OCI-LY7 (cell line): ENCODE measurements around the gene HAAO. TPM values are rescaled to one million over a fixed set of nuclear protein-coding genes. Genes with fewer than 3 reads are reported as not detected.

Experiments used
- BruUV-seq: library from RNA; stranded (reverse); fragments of 400-500 nt; replicated peaks from 2 replicates; lab custom pipeline; 2021; lab: Mats Ljungman, UMichigan
- CTCF ChIA-PET: fragments of 300-600 bp; sonication (Branson Sonifier 250); formaldehyde crosslinking; loops from one replicate; lab custom pipeline; 2022; ENCODE audit warnings: antibody characterized with exemption; ENCODE audit not compliant: unreplicated experiment; lab: Charles Lee
- POLR2A ChIA-PET: fragments of 300-600 bp; sonication (Branson Sonifier 250); formaldehyde crosslinking; loops from one replicate; lab custom pipeline; 2022; ENCODE audit warnings: antibody characterized with exemption; lab: Charles Lee
- DNase-seq: peaks from one replicate; pipeline ENCODE4 v3.0.0-alpha.2; 2015; ENCODE audit warnings: low spot score
- H2AFZ ChIP-seq: fragments of 200-600 bp; sonication (generic), shearing (Covaris generic); 2 replicates; pipeline ENCODE4 v1.6.1; 2014; ENCODE audit warnings: mild to moderate bottlenecking, antibody characterized with exemption, low read length, moderate library complexity
- H3K27ac ChIP-seq: fragments of 200-600 bp; sonication (generic); 2 replicates; pipeline ENCODE4 v1.5.1; 2014; ENCODE audit warnings: mixed run types, low read depth, mild to moderate bottlenecking, moderate library complexity, low read length, inconsistent platforms; ENCODE audit not compliant: poor library complexity, severe bottlenecking
- H3K36me3 ChIP-seq: fragments of 200-600 bp; sonication (generic); 2 replicates; pipeline ENCODE4 v1.6.1; 2014; ENCODE audit warnings: mild to moderate bottlenecking, antibody characterized with exemption, low read length, moderate library complexity, mixed read lengths; ENCODE audit not compliant: insufficient read depth
- H3K4me1 ChIP-seq: fragments of 200-600 bp; sonication (generic); 2 replicates; pipeline ENCODE4 v1.5.1; 2014; ENCODE audit warnings: mild to moderate bottlenecking, low read length; ENCODE audit not compliant: insufficient read depth, poor library complexity, severe bottlenecking
- H3K4me2 ChIP-seq: fragments of 200-600 bp; sonication (generic); 2 replicates; pipeline ENCODE4 v1.6.1; 2014; ENCODE audit warnings: mild to moderate bottlenecking, low read length
- H3K4me3 ChIP-seq: fragments of 200-600 bp; sonication (generic); 2 replicates; pipeline ENCODE4 v1.5.1; 2014; ENCODE audit warnings: mild to moderate bottlenecking, low read depth, low read length; ENCODE audit not compliant: poor library complexity, severe bottlenecking
- H3K79me2 ChIP-seq: fragments of 200-600 bp; sonication (generic); 2 replicates; pipeline ENCODE4 v1.6.1; 2016; ENCODE audit warnings: low read depth, mild to moderate bottlenecking, low read length, moderate library complexity, mixed read lengths; ENCODE audit not compliant: insufficient read depth
- H3K9me2 ChIP-seq: fragments of 200-600 bp; sonication (generic); 2 replicates; pipeline ENCODE4 v1.6.1; 2016; ENCODE audit warnings: mild to moderate bottlenecking, low read length, mixed read lengths; ENCODE audit not compliant: insufficient read depth
- H3K9me3 ChIP-seq: fragments of 200-600 bp; sonication (generic); 2 replicates; pipeline ENCODE4 v1.6.1; 2014; ENCODE audit warnings: mild to moderate bottlenecking, mixed run types, low read length, mixed read lengths
- H4K20me1 ChIP-seq: fragments of 200-600 bp; sonication (generic); 2 replicates; pipeline ENCODE4 v1.6.1; 2014; ENCODE audit warnings: mild to moderate bottlenecking, antibody characterized with exemption, low read length, moderate library complexity, mixed read lengths; ENCODE audit not compliant: insufficient read depth
- CTCF ChIP-seq: fragments of 200-600 bp; sonication (generic); conservative IDR thresholded peaks from 2 replicates; pipeline ENCODE4 v1.5.1; 2014; ENCODE audit warnings: mild to moderate bottlenecking, antibody characterized with exemption, low read length, moderate library complexity, mixed read lengths
- EZH2phosphoT487 ChIP-seq: fragments of 200-600 bp; sonication (generic); IDR thresholded peaks from 2 replicates; pipeline ENCODE4 v1.6.1; 2018; ENCODE audit warnings: low read depth, borderline replicate concordance, mild to moderate bottlenecking, mixed run types, antibody characterized with exemption, low read length, moderate library complexity, mixed read lengths
- intact Hi-C: fragments of 100-400 bp; cut with micrococcal nuclease; formaldehyde crosslinking; loops from one replicate; pipeline ENCODE4 v1.10.0; 2022; ENCODE audit not compliant: unreplicated experiment
- total RNA-seq, 2 experiments: library from RNA; depleted of rRNA in 1 of 2; stranded (reverse); fragments of >200 nt in 1 of 2; shearing (Covaris generic) in 1 of 2; gene quantifications; 2 replicates each; pipeline ENCODE4 v1.2.3, GENCODE V29; 2014 to 2022

HAAO gene
- total RNA-seq, 2 experiments from 2014 or later, result not detected

GRCh38 chr2:42802150-42802549 lies 9.8 kb upstream of the HAAO start:
- Histone ChIP-seq H3K79me2 (no peaks in the 10 kb centered on the region), H3K27ac (no peak overlapping the region), H3K36me3 (no peaks in the 10 kb centered on the region), H3K9me2 (no peaks in the 10 kb centered on the region), H3K9me3 (no peaks in the 10 kb centered on the region), H2AFZ (no peak overlapping the region), H4K20me1 (no peaks in the 10 kb centered on the region), H3K4me2 (no peak overlapping the region), H3K4me3 (no peak overlapping the region), H3K4me1 (no peaks in the 10 kb centered on the region)
- POLR2A ChIA-PET, result no interaction called here
- no TSS peak for BruUV-seq
- intact Hi-C loops, result no loop called here
- DNase-seq, result no peak
- CTCF ChIA-PET, result no interaction called here
- TF ChIP-seq CTCF, result no peak
- TF ChIP-seq EZH2phosphoT487, result no peak

- intact Hi-C loops, result no loop called here
- no peak for TF ChIP-seq EZH2phosphoT487
- TF ChIP-seq CTCF, result no peak
- POLR2A ChIA-PET, result no interaction called here
Measured at GRCh38 chr2:42801381-42801780, 9.0 kb upstream of the HAAO start.

GRCh38 chr2:42800981-42801380 lies 8.6 kb upstream of the HAAO start:
- Histone ChIP-seq H3K9me2 (no peaks in the 10 kb centered on the region), H3K4me3 (no peak overlapping the region), H3K36me3 (no peaks in the 10 kb centered on the region), H3K4me2 (no peak overlapping the region), H4K20me1 (no peaks in the 10 kb centered on the region), H3K9me3 (no peaks in the 10 kb centered on the region), H3K79me2 (no peaks in the 10 kb centered on the region), H2AFZ (no peak overlapping the region), H3K27ac (no peak overlapping the region), H3K4me1 (no peaks in the 10 kb centered on the region)
- POLR2A ChIA-PET, result no interaction called here
- DNase-seq, result no peak
- intact Hi-C loops, result no loop called here
- BruUV-seq, result no TSS peak
- no peak for TF ChIP-seq CTCF
- TF ChIP-seq EZH2phosphoT487, result no peak
- CTCF ChIA-PET, result interaction anchor here (0.6 kb wide), 1 partner anchor 304 kb away, joined by 3 read pairs; no protein-coding TSS in a partner anchor

More at GRCh38 chr2:42801381-42801780, 9.0 kb upstream of the HAAO start:
- Histone ChIP-seq H3K4me1 (no peaks in the 10 kb centered on the region), H3K9me2 (no peaks in the 10 kb centered on the region), H3K27ac (no peak overlapping the region), H4K20me1 (no peaks in the 10 kb centered on the region), H3K36me3 (no peaks in the 10 kb centered on the region), H3K9me3 (no peaks in the 10 kb centered on the region), H3K79me2 (no peaks in the 10 kb centered on the region), H3K4me3 (no peak overlapping the region), H2AFZ (no peak overlapping the region), H3K4me2 (no peak overlapping the region)
- no peak for DNase-seq
- CTCF ChIA-PET, result no interaction called here
- no TSS peak for BruUV-seq
